ENCODE measurements around the gene CD300E.
A peak's percentile ranks its signal among the peaks of the same experiment; 100 is the strongest.
"Not testable (repeated sequence)": the region's sequence is repeated elsewhere in the genome, so short reads cannot be mapped to it uniquely, and the experiment has no call there.

Gene CD300E

GRCh38 chr17:74579900-74580299, 43.6 kb downstream of the CD300E start:
- Histone ChIP-seq H3K4me3 (ENCODE audit: low read depth, low read length) (no peak overlapping the region), H3K79me2 (ENCODE audit: control insufficient read depth, insufficient read depth, low read length, unreplicated experiment) (no peaks in the 10 kb centered on the region), H3K36me3 (ENCODE audit: insufficient read depth, low read length) (no peaks in the 10 kb centered on the region), H3K27ac (ENCODE audit: low read depth, low read length) (no peak overlapping the region), H3K27me3 (ENCODE audit: insufficient read depth, low read length) (peaks cover 4% of the 10 kb centered on the region; the same call in 1 of the 2 replicates), H3K4me1 (ENCODE audit: control insufficient read depth, insufficient read depth, low read length, unreplicated experiment) (no peaks in the 10 kb centered on the region), H2AFZ (ENCODE audit: low read length, unreplicated experiment) (no peak overlapping the region)

GRCh38 chr17:74578979-74579378, 44.6 kb downstream of the CD300E start:
- Histone ChIP-seq H3K27ac (ENCODE audit: low read depth, low read length) (no peak overlapping the region), H3K36me3 (ENCODE audit: insufficient read depth, low read length) (no peaks in the 10 kb centered on the region), H3K79me2 (ENCODE audit: control insufficient read depth, insufficient read depth, low read length, unreplicated experiment) (no peaks in the 10 kb centered on the region), H3K4me1 (ENCODE audit: control insufficient read depth, insufficient read depth, low read length, unreplicated experiment) (no peaks in the 10 kb centered on the region), H3K4me3 (ENCODE audit: low read depth, low read length) (no peak overlapping the region), H3K27me3 (ENCODE audit: insufficient read depth, low read length) (peaks cover 4% of the 10 kb centered on the region; the same call in 1 of the 2 replicates), H2AFZ (ENCODE audit: low read length, unreplicated experiment) (no peak overlapping the region)

GRCh38 chr17:74574489-74575142, 48.9 kb downstream of the CD300E start:
- no peak overlapping the region for H3K27ac ChIP-seq (ENCODE audit: low read depth, low read length)
- H3K36me3 ChIP-seq (ENCODE audit: insufficient read depth, low read length), result no peaks in the 10 kb centered on the region
- no peak overlapping the region for H2AFZ ChIP-seq (ENCODE audit: low read length, unreplicated experiment)
- H3K27me3 ChIP-seq (ENCODE audit: insufficient read depth, low read length), result peaks cover 11% of the 10 kb centered on the region
- H3K4me1 ChIP-seq (ENCODE audit: control insufficient read depth, insufficient read depth, low read length, unreplicated experiment), result peaks cover 8% of the 10 kb centered on the region
- no peaks in the 10 kb centered on the region for H3K79me2 ChIP-seq (ENCODE audit: control insufficient read depth, insufficient read depth, low read length, unreplicated experiment)
- H3K4me3 ChIP-seq (ENCODE audit: low read depth, low read length), result no peak overlapping the region

GRCh38 chr17:74573635-74574034, 49.9 kb downstream of the CD300E start:
- H3K79me2 ChIP-seq (ENCODE audit: control insufficient read depth, insufficient read depth, low read length, unreplicated experiment); H3K4me3 ChIP-seq (ENCODE audit: low read depth, low read length); H3K27ac ChIP-seq (ENCODE audit: low read depth, low read length); H3K36me3 ChIP-seq (ENCODE audit: insufficient read depth, low read length); H2AFZ ChIP-seq (ENCODE audit: low read length, unreplicated experiment): not testable (repeated sequence)
- H3K4me1 ChIP-seq (ENCODE audit: control insufficient read depth, insufficient read depth, low read length, unreplicated experiment), result peaks cover 14% of the 10 kb centered on the region
- H3K27me3 ChIP-seq (ENCODE audit: insufficient read depth, low read length), result peaks cover 11% of the 10 kb centered on the region

GRCh38 chr17:74573169-74573568, 50.4 kb downstream of the CD300E start:
- Histone ChIP-seq H3K79me2 (ENCODE audit: control insufficient read depth, insufficient read depth, low read length, unreplicated experiment) (no peaks in the 10 kb centered on the region), H3K27me3 (ENCODE audit: insufficient read depth, low read length) (peaks cover 11% of the 10 kb centered on the region), H2AFZ (ENCODE audit: low read length, unreplicated experiment) (no peak overlapping the region), H3K27ac (ENCODE audit: low read depth, low read length) (no peak overlapping the region), H3K36me3 (ENCODE audit: insufficient read depth, low read length) (no peaks in the 10 kb centered on the region), H3K4me3 (ENCODE audit: low read depth, low read length) (no peak overlapping the region), H3K4me1 (ENCODE audit: control insufficient read depth, insufficient read depth, low read length, unreplicated experiment) (peaks cover 14% of the 10 kb centered on the region)

GRCh38 chr17:74571621-74572270, 51.8 kb downstream of the CD300E start:
- peaks cover 11% of the 10 kb centered on the region for H3K27me3 ChIP-seq (ENCODE audit: insufficient read depth, low read length)
- H3K36me3 ChIP-seq (ENCODE audit: insufficient read depth, low read length), result no peaks in the 10 kb centered on the region
- no peak overlapping the region for H3K4me3 ChIP-seq (ENCODE audit: low read depth, low read length)
- H2AFZ ChIP-seq (ENCODE audit: low read length, unreplicated experiment), result no peak overlapping the region
- no peak overlapping the region for H3K27ac ChIP-seq (ENCODE audit: low read depth, low read length)
- H3K79me2 ChIP-seq (ENCODE audit: control insufficient read depth, insufficient read depth, low read length, unreplicated experiment), result no peaks in the 10 kb centered on the region
- H3K4me1 ChIP-seq (ENCODE audit: control insufficient read depth, insufficient read depth, low read length, unreplicated experiment), result peaks cover 14% of the 10 kb centered on the region

- H3K27me3 ChIP-seq (ENCODE audit: insufficient read depth, low read length), result peaks cover 10% of the 10 kb centered on the region
- peak overlapping the region; percentile 86 for H3K27ac ChIP-seq (ENCODE audit: low read depth, low read length)
- H3K4me1 ChIP-seq (ENCODE audit: control insufficient read depth, insufficient read depth, low read length, unreplicated experiment), result peaks cover 14% of the 10 kb centered on the region
- no peak overlapping the region for H2AFZ ChIP-seq (ENCODE audit: low read length, unreplicated experiment)
- H3K79me2 ChIP-seq (ENCODE audit: control insufficient read depth, insufficient read depth, low read length, unreplicated experiment), result no peaks in the 10 kb centered on the region
- H3K4me3 ChIP-seq (ENCODE audit: low read depth, low read length), result no peak overlapping the region
- H3K36me3 ChIP-seq (ENCODE audit: insufficient read depth, low read length), result no peaks in the 10 kb centered on the region
Measured at GRCh38 chr17:74569020-74570003, 54.2 kb downstream of the CD300E start.

GRCh38 chr17:74568106-74568873, 55.2 kb downstream of the CD300E start:
- Histone ChIP-seq H3K36me3 (ENCODE audit: insufficient read depth, low read length) (no peaks in the 10 kb centered on the region), H3K27me3 (ENCODE audit: insufficient read depth, low read length) (peaks cover 6% of the 10 kb centered on the region; the same call in 1 of the 2 replicates), H3K79me2 (ENCODE audit: control insufficient read depth, insufficient read depth, low read length, unreplicated experiment) (no peaks in the 10 kb centered on the region), H3K27ac (ENCODE audit: low read depth, low read length) (peak overlapping the region; percentile 85; the same call in 1 of the 2 replicates), H3K4me1 (ENCODE audit: control insufficient read depth, insufficient read depth, low read length, unreplicated experiment) (peaks cover 14% of the 10 kb centered on the region), H3K4me3 (ENCODE audit: low read depth, low read length) (no peak overlapping the region), H2AFZ (ENCODE audit: low read length, unreplicated experiment) (no peak overlapping the region)

GRCh38 chr17:74567397-74567796, 56.1 kb downstream of the CD300E start, which contains the start of gene CD300H:
TSS of gene CD300H (minus strand) at chr17:74567509.
- peaks cover 14% of the 10 kb centered on the region for H3K4me1 ChIP-seq (ENCODE audit: control insufficient read depth, insufficient read depth, low read length, unreplicated experiment)
- no peak within 1 kb of the TSS for H3K4me3 ChIP-seq (ENCODE audit: low read depth, low read length)
- H3K27ac ChIP-seq (ENCODE audit: low read depth, low read length), result no peak within 1 kb of the TSS
- no peaks in the 10 kb centered on the region for H3K79me2 ChIP-seq (ENCODE audit: control insufficient read depth, insufficient read depth, low read length, unreplicated experiment)
- H3K27me3 ChIP-seq (ENCODE audit: insufficient read depth, low read length), result peaks cover 2% of the 10 kb centered on the region; the same call in 1 of the 2 replicates
- H3K36me3 ChIP-seq (ENCODE audit: insufficient read depth, low read length), result no peaks in the 10 kb centered on the region
- H2AFZ ChIP-seq (ENCODE audit: low read length, unreplicated experiment), result no peak within 1 kb of the TSS

Measured in ACC112 (cell line).